COLO829 (cell line): ENCODE measurements around the gene GARS1.
"Not testable (repeated sequence)": the region's sequence is repeated elsewhere in the genome, so short reads cannot be mapped to it uniquely, and the experiment has no call there.

Source experiments
- DNase-seq: peaks from one replicate; pipeline ENCODE4 v3.0.0; 2012; ENCODE audit warnings: low spot score

The GARS1 gene

DNA sequence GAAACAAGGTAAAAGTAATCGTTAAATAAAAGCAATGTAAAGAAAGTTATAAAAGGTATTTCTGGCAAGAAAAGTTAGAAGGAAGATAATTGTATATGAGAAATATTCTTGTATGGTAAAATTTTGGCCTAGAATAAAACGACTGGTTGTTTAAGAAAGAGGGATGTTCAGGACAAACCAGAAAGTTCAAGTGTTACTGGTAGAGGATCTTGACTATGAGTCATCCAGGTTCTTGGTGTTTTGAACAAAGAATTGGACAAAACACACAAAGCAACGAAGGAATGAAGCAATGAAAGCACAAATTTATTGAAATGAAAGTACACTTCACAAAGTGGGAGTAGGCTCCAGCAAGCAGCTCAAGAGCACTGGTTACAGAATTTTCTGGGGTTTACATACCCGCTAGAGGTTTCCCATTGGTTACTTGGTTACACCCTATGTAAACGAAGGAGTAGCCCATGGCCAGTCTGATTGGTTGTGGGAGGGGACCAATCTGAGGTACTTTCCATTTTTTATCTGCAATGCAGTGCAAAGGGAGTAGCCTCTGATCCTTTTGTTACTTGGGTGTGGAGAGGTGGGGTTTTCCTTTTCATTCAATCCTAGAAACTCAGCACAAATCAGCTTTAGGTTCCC, 22.4 kb upstream of the GARS1 start:
- DNase-seq, result no peak

DNA sequence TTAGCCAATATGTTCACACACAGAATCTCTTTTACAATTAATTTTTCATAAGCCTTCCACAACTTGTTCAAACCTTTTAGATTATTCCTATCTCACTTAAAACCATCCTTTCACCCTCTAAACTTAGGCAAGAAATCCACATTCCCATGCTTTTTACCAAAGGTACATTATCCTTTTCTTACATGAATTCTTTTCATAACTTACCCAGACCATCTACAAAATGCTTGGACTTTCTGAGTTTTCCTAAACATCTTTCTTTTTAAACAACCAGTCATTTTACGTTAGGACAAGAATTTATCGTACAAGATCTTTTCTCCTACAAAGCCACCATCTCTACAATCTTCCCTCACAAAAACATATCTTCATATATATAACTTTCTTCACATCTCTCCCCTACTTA, 18.8 kb upstream of the GARS1 start:
- no peak for DNase-seq

- no peak for DNase-seq
These were observed 11.5 kb upstream of the GARS1 start for GRCh38 chr7:30583181-30583580.

- DNase-seq, result no peak
These were observed 10.3 kb upstream of the GARS1 start for GRCh38 chr7:30584415-30584814.

GRCh38 chr7:30584965-30585364, 9.7 kb upstream of the GARS1 start:
- DNase-seq, result no peak

DNA sequence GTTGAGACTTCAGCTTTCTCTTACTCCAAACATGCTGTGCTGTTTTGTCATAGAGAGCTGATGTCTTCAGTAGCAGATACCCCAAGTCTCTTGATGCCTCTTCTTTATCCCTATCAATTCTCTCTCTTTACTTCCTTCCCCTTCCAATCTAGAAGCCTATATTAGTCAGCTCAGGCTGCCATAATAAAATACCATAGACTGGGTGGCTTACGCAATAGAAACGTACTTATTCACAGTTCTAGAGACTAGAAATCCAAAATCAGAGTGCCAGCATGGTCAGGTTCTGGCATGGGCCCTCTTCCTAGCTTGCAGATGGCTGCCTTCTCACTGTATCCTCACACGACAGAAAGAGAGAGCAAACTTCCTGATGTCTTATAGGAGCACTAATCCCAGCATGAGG, 9.0 kb upstream of the GARS1 start:
- no peak for DNase-seq

DNA sequence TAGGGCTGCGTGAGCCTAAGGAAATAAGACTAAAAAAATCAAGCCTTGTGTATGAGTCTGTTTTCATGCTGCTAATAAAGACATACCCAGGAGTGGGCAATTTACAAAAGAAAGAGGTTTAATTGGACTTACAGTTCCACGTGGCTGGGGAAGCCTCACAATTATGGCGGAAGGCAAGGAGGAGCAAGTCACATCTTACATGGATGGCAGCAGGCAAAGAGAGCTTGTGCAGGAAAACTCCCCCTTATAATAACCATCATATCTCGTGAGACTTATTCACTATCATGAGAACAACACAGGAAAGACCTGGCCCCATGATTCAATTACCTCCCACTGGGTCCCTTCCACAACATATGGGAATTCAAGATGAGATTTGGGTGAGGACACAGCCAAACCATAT, 7.1 kb upstream of the GARS1 start:
- DNase-seq, result not testable (repeated sequence)

- DNase-seq, result no peak
These were observed 5.6 kb upstream of the GARS1 start for GRCh38 chr7:30589111-30589510.

DNA sequence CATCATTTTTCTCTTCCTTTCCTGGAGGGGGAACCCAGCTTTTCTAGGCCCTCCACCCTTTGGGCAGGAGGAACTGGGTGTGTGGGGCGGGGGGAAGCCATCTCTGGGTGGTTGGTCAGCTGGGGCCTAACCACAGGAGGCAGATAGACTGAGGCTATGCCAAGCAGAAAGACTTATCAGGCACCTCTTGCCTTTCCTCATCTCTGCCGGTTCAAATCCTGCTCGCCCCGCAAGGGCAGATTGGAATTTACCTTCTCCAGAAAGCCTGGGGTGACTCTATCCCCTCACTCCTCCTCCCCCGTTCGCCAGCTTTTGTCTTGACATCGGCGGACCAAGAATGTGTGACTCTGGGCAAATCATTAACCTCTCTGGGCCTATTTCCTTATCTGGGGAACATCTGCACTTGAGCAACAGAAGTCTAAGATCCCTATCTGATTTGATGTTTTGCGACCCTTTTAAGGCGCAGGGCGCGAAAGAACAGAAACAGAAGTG, 584 bp upstream of the GARS1 start:
- no peak for DNase-seq

DNA sequence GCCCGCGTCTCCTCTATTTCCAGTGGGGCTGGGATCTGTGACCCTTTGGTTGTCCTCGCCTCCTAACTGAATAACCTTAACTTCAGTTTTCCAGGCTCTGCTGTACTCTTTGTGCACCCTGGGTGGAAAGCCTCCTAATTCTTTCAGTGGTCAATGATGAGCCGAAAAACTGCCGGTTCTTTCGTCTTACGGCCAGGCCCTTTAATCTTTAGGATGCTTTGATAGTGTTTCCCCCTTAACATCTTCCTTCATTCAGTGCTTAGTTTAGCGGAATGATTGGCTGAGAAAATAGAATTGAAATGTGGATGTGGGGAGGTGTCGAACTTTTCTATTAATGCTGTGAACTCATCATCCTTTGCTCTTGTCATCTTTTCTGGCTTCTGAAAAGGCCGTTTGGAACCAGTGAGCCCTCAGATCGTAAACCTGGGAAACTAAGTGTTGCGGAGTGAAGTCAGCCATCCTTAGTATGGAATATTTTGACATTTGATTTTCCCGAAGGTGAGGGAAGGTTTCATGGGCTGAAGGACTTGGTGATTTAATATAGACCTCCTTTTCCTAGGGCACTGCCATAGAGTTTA, 847 bp downstream of the GARS1 start:
- no peak for DNase-seq

DNA sequence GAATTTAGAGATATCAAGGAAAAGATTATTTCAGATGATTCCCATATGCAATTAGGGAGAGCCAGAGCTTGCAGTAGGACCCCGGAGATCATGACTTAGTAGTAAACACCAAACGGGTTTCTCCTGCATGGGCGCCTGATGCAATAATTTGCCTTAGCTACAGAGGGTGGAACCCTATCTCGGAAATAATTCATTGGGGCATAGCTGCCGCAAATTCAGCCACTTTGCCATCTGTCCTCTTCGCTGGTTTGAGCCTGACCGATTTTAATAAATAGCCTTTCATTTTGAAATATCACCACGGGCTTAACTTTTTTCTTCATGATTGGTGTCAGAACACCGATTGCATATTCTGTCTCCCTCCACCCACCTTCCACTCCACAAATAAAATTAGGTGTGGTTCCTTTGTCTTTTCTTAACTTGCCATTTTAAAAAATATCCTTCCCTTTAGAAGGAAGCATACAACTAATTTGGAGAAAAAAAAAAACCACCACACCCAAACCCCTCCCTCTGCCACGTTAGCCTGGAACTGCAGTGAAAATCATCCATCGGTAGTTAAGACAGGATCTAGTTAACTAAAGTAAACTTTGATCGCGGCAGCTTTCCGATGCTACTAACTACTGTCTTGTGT, 1.4 kb downstream of the GARS1 start:
- no peak for DNase-seq

DNA sequence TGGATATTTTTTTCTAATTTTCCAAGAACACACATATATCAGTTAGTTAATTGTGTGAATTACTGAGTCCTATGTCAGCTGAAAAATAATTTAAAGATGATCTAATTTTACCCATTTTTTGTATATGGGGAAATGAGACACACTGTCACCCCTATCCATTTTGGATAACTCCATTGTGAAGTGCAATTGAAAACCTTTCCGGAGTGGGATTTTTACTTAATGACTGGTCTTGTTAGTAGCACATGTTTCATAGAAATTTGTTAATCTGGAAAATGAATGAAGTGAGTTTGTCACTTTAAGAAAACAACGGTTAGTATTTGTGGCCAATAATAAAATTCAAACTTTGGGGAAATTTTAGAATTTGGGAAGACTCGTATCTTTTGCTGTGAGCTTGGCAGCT, 2.0 kb downstream of the GARS1 start:
- no peak for DNase-seq

DNA sequence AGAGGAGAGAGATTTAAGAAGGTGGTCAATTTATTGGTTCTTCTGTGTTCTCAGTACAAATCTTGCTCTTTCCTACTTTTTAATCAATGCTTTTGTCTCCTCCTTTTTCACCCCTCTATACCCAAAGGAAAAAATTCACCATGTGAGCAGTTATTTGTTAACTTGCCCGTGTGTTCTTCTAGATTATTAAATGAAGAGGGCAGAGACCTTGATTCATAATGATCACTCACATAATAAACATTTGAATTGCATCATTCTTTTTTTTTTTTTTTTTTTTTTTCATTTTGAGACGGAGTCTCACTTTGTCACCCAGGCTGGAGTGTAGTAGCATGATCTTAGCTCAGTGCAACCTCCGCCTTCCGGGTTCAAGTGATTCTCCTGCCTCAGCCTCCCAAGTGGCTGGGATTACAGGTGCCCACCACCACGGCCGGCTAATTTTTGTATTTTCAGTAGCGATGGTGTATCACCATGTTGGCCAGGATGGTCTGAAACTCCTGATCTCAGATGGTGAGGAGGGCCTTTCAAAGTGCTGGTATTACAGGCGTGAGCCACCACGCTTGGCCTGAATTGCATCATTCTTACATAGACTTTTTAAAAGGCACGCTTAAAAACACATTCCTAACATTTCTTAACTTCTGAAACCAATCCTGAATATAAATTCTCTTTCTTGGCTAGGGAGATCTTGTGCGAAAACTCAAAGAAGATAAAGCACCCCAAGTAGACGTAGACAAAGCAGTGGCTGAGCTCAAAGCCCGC, 3.6 kb downstream of the GARS1 start:
- DNase-seq, result no peak

GRCh38 chr7:30604901-30605300, 10.2 kb downstream of the GARS1 start:
- DNase-seq, result no peak

GRCh38 chr7:30605832-30606231, 11.2 kb downstream of the GARS1 start:
- no peak for DNase-seq

DNA sequence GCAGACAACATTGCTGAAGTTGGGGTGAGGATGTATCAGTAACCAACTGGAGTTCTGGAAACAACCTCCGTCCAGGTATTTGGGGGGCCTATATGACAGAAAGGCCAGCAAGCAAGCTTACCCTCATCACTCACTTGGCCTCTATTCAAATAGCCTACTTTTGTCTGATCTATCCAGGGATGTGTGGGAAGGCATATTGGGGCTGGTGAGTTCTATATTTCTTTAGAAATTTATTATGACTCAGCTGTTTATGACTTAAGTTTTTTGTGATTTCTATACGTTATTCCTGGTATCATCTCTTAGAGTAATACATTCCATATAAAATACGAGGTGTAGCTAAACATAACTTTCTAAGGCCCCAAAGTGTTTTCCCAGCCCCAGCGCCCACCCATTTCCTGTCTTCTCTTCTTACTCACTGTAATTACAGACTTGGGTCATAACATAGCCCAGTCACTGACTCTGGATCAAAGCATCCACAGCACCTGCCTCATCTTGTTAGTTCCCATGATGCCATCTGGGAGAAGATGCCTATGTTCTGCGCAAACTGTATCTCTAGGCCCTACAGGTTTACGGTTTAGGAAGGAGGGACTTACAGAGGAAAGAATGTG, 18.1 kb downstream of the GARS1 start:
- no peak for DNase-seq

DNA sequence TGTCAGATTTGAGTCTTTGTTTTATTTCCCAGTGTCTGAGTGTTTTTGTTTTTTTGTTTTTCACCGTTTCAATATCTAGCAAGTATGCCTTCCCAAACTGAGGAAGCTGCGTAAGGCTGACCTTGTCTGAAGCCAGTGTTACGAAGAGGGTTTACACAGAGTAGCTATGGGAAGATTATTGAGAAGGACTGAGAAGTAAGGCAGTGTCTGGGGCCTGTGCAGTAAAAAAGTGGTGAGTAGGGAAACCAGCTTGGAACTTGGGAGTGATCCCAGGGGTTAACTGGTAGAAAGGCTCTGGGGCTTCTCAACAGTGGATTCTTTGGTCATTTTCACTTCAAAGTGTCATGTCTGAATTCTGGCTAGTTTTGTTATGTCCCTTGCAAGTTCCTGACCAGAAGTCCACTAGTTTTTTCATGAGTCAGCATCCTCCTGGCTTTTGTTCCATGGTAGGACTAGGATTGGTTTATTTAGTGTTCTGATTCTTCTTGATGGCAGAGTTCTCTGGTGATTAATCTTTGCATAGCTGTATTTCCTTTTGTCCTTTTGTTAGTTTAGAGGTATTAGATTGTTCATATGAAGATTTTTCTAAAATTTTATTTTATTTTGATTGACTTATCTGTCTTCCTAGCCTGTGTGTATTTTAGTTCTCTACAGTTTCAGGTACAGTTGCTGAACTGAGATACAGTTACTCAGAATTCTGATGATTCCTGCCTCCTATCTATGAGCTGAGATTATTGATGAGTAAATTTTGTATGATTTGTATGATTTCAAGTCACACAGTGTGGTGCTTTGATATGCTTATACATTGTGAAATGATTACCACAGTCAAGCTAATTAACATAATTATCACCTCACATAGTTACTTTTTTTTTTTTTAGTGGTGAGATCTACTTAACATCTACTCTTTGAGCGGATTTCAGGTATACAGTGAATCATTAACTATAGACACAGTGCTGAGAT, 19.0 kb downstream of the GARS1 start:
- DNase-seq, result no peak

- no peak for DNase-seq
These were observed 21.6 kb downstream of the GARS1 start for GRCh38 chr7:30616318-30616717.

DNA sequence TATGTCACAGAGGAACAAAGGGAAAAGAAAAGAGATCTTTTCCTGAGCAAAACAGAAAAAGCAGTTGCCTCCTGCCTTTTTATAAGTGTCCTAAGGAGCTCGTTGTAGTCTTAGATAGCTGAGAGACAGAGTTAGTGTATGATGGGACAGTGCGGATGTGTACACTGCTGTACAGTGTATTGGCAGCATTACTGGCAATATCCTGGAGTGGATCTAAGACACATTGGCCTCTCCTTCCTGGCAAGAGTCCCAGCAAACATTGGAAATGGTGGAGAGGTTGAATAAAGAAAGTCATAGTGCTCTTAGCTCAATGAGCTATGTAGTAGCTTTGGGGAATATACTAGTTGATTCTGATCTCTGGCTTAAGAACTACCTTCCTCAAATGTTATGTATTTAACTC, 22.7 kb downstream of the GARS1 start:
- no peak for DNase-seq

- no peak for DNase-seq
These were observed 23.5 kb downstream of the GARS1 start for GRCh38 chr7:30618080-30618676.

DNA sequence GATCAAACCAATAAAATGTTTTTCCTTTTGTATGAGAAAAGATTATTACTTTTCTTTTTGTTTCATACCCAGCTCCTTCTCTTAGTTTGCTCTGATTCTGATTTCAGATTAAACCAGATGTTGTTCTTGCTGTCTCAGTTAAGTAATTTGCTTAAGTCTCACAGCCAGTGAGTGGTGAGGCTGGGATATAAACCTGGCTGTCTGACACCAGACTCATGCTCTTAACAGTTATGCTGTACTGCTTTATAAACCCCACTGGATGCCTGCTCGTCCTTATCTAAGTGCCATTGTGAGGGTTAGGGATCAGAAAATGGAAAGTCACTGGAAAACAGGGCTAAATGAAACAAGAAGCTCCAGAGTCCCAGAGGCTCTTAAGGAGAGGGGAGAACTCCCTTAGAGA, 24.3 kb downstream of the GARS1 start:
- DNase-seq, result no peak
